Central memory CD4-positive, alpha-beta T cell (primary cell): ENCODE results near the gene PDIA6.

Source experiments
- DNase-seq: peaks from one replicate; pipeline ENCODE4 v3.0.0; 2022

Gene PDIA6

GRCh38 chr2:10778724-10779115 is 33.9 kb downstream of the PDIA6 start:
- no peak for DNase-seq

- DNase-seq = no peak
Observed at GRCh38 chr2:10777842-10778723, 34.5 kb downstream of the PDIA6 start.

- no peak for DNase-seq
Observed at GRCh38 chr2:10777111-10777841, 35.3 kb downstream of the PDIA6 start.

GRCh38 chr2:10776231-10776977 is 36.2 kb downstream of the PDIA6 start:
- DNase-seq = no peak

- DNase-seq = no peak
Observed at GRCh38 chr2:10775831-10776230, 36.8 kb downstream of the PDIA6 start.

- DNase-seq = no peak
Observed at GRCh38 chr2:10775021-10775780, 37.4 kb downstream of the PDIA6 start.

GRCh38 chr2:10774394-10774793 is 38.2 kb downstream of the PDIA6 start:
- no peak for DNase-seq

GRCh38 chr2:10773821-10774341 is 38.7 kb downstream of the PDIA6 start:
- no peak for DNase-seq

- DNase-seq = no peak
Observed at GRCh38 chr2:10772868-10773215, 39.7 kb downstream of the PDIA6 start.

- no peak for DNase-seq
Observed at GRCh38 chr2:10772201-10772867, 40.3 kb downstream of the PDIA6 start.

GRCh38 chr2:10771786-10772185 is 40.8 kb downstream of the PDIA6 start:
- no peak for DNase-seq

- no peak for DNase-seq
Observed at GRCh38 chr2:10770956-10771750, 41.4 kb downstream of the PDIA6 start.

GRCh38 chr2:10768063-10768507 is 44.5 kb downstream of the PDIA6 start:
- DNase-seq = no peak

GRCh38 chr2:10765914-10766313 is 46.7 kb downstream of the PDIA6 start:
- no peak for DNase-seq

GRCh38 chr2:10765461-10765860 is 47.1 kb downstream of the PDIA6 start:
- DNase-seq = no peak

- no peak for DNase-seq
Observed at GRCh38 chr2:10764896-10765295, 47.7 kb downstream of the PDIA6 start.

GRCh38 chr2:10764096-10764785 is 48.3 kb downstream of the PDIA6 start:
- no peak for DNase-seq

GRCh38 chr2:10763461-10763800 is 49.2 kb downstream of the PDIA6 start:
- no peak for DNase-seq

- DNase-seq = no peak
Observed at GRCh38 chr2:10762651-10763460, 49.7 kb downstream of the PDIA6 start.

GRCh38 chr2:10761591-10761990 is 51.0 kb downstream of the PDIA6 start:
- DNase-seq = no peak
